Spleen (tissue), 7 donors: Measurements from ENCODE around the gene SYNJ2.

Experiments
- POLR2AphosphoS5 ChIP-seq, 3 donors: sonication (generic); formaldehyde crosslinking; IDR thresholded peaks; one replicate each; pipeline ENCODE4 v1.5.1; 2017; ENCODE audit warnings: antibody characterized with exemption in 3 of 3
- TF ChIP-seq, protein P1 (sequence below), 11 experiments: fragments of 200-600 bp in 7 of 11; fragments of 450-650 bp in 4 of 11; sonication (generic) in 4 of 11; IDR thresholded peaks in 8 of 11; conservative IDR thresholded peaks in 3 of 11; 1 replicate in 7 of 11; 2 replicates in 4 of 11; pipeline versions ENCODE4 v1.4.0 to v1.8.0; 2016 to 2021; ENCODE audit warnings: antibody characterized with exemption in 11 of 11, inconsistent platforms in 4 of 11, mild to moderate bottlenecking in 1 of 11
- donor health status: DM: no; HTN: no; CAD: no; lungs with moderate emphysema.
- donor health status: DM: no; HTN: no; CAD: no.
- donor health status: DM: no; HTN: no; CAD: no.

DNA sequence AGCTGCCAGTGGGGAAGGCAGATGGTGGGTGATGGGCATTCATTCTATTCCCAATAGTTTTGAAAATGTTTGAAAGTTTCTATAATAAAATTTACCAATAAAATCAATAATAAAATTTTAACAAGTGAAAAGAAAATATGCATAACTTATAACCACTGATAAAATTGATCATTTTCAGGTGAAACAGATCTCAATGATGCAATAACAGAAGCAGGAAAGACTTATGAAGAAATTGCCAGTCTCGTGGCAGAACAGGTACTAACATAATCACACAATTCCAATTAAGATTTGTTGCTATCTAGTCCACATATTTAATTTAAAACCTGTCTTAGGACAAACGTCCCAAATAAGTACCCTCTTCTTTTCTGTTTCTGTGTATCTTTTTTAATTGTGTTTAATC lies 45.9 kb upstream of the SYNJ2 start:
- TF ChIP-seq, protein P1, sequence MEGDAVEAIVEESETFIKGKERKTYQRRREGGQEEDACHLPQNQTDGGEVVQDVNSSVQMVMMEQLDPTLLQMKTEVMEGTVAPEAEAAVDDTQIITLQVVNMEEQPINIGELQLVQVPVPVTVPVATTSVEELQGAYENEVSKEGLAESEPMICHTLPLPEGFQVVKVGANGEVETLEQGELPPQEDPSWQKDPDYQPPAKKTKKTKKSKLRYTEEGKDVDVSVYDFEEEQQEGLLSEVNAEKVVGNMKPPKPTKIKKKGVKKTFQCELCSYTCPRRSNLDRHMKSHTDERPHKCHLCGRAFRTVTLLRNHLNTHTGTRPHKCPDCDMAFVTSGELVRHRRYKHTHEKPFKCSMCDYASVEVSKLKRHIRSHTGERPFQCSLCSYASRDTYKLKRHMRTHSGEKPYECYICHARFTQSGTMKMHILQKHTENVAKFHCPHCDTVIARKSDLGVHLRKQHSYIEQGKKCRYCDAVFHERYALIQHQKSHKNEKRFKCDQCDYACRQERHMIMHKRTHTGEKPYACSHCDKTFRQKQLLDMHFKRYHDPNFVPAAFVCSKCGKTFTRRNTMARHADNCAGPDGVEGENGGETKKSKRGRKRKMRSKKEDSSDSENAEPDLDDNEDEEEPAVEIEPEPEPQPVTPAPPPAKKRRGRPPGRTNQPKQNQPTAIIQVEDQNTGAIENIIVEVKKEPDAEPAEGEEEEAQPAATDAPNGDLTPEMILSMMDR (IDR thresholded peaks at IDR 0.05 in 8 of 11, conservative IDR thresholded peaks at IDR 0.05 in 3 of 11), result no peak
- no peak for TF ChIP-seq POLR2AphosphoS5 (IDR thresholded peaks at IDR 0.05)
